ENCODE results near the gene RAB7B. TPM values are rescaled to one million over a fixed set of nuclear protein-coding genes. Genes with fewer than 3 reads are reported as not detected.
A peak's percentile ranks its signal among the peaks of the same experiment; 100 is the strongest.
"Not testable (repeated sequence)": the region's sequence is repeated elsewhere in the genome, so short reads cannot be mapped to it uniquely, and the experiment has no call there.

Gene RAB7B
- under 1 TPM; 0.29 to 0.48 TPM for total RNA-seq
- not detected for polyA plus RNA-seq

- Histone ChIP-seq H3K4me3 (ENCODE audit: low read length) (no peak within 1 kb of the TSS), H3K27me3 (ENCODE audit: insufficient read depth, low read length, poor library complexity, severe bottlenecking) (no peaks in the 10 kb centered on the region), H3K4me1 (ENCODE audit: insufficient read depth, low read length) (no peaks in the 10 kb centered on the region), H3K36me3 (ENCODE audit: insufficient read depth, low read length) (no peaks in the 10 kb centered on the region), H3K9me3 (ENCODE audit: low read length) (no peaks in the 10 kb centered on the region), H3K27ac (ENCODE audit: low read depth, low read length) (no peak within 1 kb of the TSS)
- Mint-ChIP-seq H3K4me3 (no peak within 1 kb of the TSS), H3K27ac (no peak within 1 kb of the TSS), H3K27me3 (peaks cover 9 to 18% of the 10 kb centered on the region in 2 donors), H3K36me3 (no peaks in the 10 kb centered on the region), H3K4me1 (no peaks in the 10 kb centered on the region), H3K9me3 (no peaks in the 10 kb centered on the region)
- DNase-seq: no peak
- POLR2A ChIA-PET: no interaction called here
- CTCF ChIA-PET: interaction anchor here (1.0 kb wide), 1 partner anchor 212 kb away, joined by 3 read pairs; no protein-coding TSS in a partner anchor
These were observed at the start of gene RAB7B for GRCh38 chr1:206002871-206003801. TSS of gene RAB7B (minus strand) at chr1:206003395. CDS start at chr1:205994135, 9,260 bp downstream.

GRCh38 chr1:206052231-206052865 lies 49.2 kb upstream of the RAB7B start:
- peaks cover 4 to 12% of the 10 kb centered on the region in 2 donors for H3K27me3 Mint-ChIP-seq
- H3K36me3 ChIP-seq (ENCODE audit: insufficient read depth, low read length); H3K9me3 ChIP-seq (ENCODE audit: low read length); H3K27ac ChIP-seq (ENCODE audit: low read depth, low read length); CTCF ChIA-PET; POLR2A ChIA-PET; H3K4me3 Mint-ChIP-seq; H3K4me1 ChIP-seq (ENCODE audit: insufficient read depth, low read length); H3K27me3 ChIP-seq (ENCODE audit: insufficient read depth, low read length, poor library complexity, severe bottlenecking); H3K4me3 ChIP-seq (ENCODE audit: low read length); H3K9me3 Mint-ChIP-seq; DNase-seq; H3K27ac Mint-ChIP-seq; H3K36me3 Mint-ChIP-seq: not testable (repeated sequence)
- H3K4me1 Mint-ChIP-seq: peaks cover 7 to 23% (median 12%) of the 10 kb centered on the region in 3 donors

GRCh38 chr1:206050655-206051235 lies 47.5 kb upstream of the RAB7B start:
- H3K4me1 Mint-ChIP-seq: peaks cover 7 to 23% (median 12%) of the 10 kb centered on the region in 3 donors
- POLR2A ChIA-PET: no interaction called here
- H3K27ac Mint-ChIP-seq: peak overlapping the region in 3 of 8 donors; percentile 30 to 78 (median 35)
- CTCF ChIA-PET: no interaction called here
- Histone ChIP-seq H3K27ac (ENCODE audit: low read depth, low read length) (no peak overlapping the region), H3K27me3 (ENCODE audit: insufficient read depth, low read length, poor library complexity, severe bottlenecking) (no peaks in the 10 kb centered on the region), H3K9me3 (ENCODE audit: low read length) (no peaks in the 10 kb centered on the region), H3K4me3 (ENCODE audit: low read length) (no peak overlapping the region), H3K4me1 (ENCODE audit: insufficient read depth, low read length) (no peaks in the 10 kb centered on the region), H3K36me3 (ENCODE audit: insufficient read depth, low read length) (no peaks in the 10 kb centered on the region)
- H3K36me3 Mint-ChIP-seq: no peaks in the 10 kb centered on the region
- peaks cover 4 to 15% of the 10 kb centered on the region in 2 donors for H3K27me3 Mint-ChIP-seq
- peak in 1 of 5 donors; percentile 19 for DNase-seq
- H3K9me3 Mint-ChIP-seq: no peaks in the 10 kb centered on the region
- H3K4me3 Mint-ChIP-seq: no peak overlapping the region

- Histone ChIP-seq H3K4me1 (ENCODE audit: insufficient read depth, low read length) (no peaks in the 10 kb centered on the region), H3K9me3 (ENCODE audit: low read length) (no peaks in the 10 kb centered on the region), H3K27me3 (ENCODE audit: insufficient read depth, low read length, poor library complexity, severe bottlenecking) (no peaks in the 10 kb centered on the region), H3K4me3 (ENCODE audit: low read length) (no peak overlapping the region), H3K36me3 (ENCODE audit: insufficient read depth, low read length) (no peaks in the 10 kb centered on the region), H3K27ac (ENCODE audit: low read depth, low read length) (no peak overlapping the region)
- ChIA-PET POLR2A (no interaction called here), CTCF (no interaction called here)
- no peak overlapping the region for H3K4me3 Mint-ChIP-seq
- DNase-seq: no peak
- H3K27me3 Mint-ChIP-seq: peaks cover 4 to 15% of the 10 kb centered on the region in 2 donors
- H3K27ac Mint-ChIP-seq: no peak overlapping the region
- H3K4me1 Mint-ChIP-seq: peaks cover 7 to 23% (median 12%) of the 10 kb centered on the region in 3 donors
- H3K36me3 Mint-ChIP-seq: no peaks in the 10 kb centered on the region
- no peaks in the 10 kb centered on the region for H3K9me3 Mint-ChIP-seq
These were observed 46.9 kb upstream of the RAB7B start for GRCh38 chr1:206049919-206050600.

- ChIA-PET CTCF (no interaction called here), POLR2A (no interaction called here)
- no peaks in the 10 kb centered on the region for H3K9me3 Mint-ChIP-seq
- no peaks in the 10 kb centered on the region for H3K36me3 Mint-ChIP-seq
- no peak overlapping the region for H3K27ac Mint-ChIP-seq
- H3K4me1 Mint-ChIP-seq: peaks cover 7 to 23% (median 12%) of the 10 kb centered on the region in 3 donors
- no peak overlapping the region for H3K4me3 Mint-ChIP-seq
- Histone ChIP-seq H3K4me3 (ENCODE audit: low read length) (no peak overlapping the region), H3K27me3 (ENCODE audit: insufficient read depth, low read length, poor library complexity, severe bottlenecking) (no peaks in the 10 kb centered on the region), H3K27ac (ENCODE audit: low read depth, low read length) (no peak overlapping the region), H3K4me1 (ENCODE audit: insufficient read depth, low read length) (no peaks in the 10 kb centered on the region), H3K36me3 (ENCODE audit: insufficient read depth, low read length) (no peaks in the 10 kb centered on the region), H3K9me3 (ENCODE audit: low read length) (no peaks in the 10 kb centered on the region)
- DNase-seq: no peak
- peaks cover 4 to 15% of the 10 kb centered on the region in 2 donors for H3K27me3 Mint-ChIP-seq
These were observed 46.1 kb upstream of the RAB7B start for GRCh38 chr1:206049293-206049692.

- H3K27ac Mint-ChIP-seq: no peak overlapping the region
- no peaks in the 10 kb centered on the region for H3K4me1 ChIP-seq (ENCODE audit: insufficient read depth, low read length)
- H3K9me3 Mint-ChIP-seq: no peaks in the 10 kb centered on the region
- H3K4me3 Mint-ChIP-seq: no peak overlapping the region
- no peaks in the 10 kb centered on the region for H3K27me3 ChIP-seq (ENCODE audit: insufficient read depth, low read length, poor library complexity, severe bottlenecking)
- no peak overlapping the region for H3K4me3 ChIP-seq (ENCODE audit: low read length)
- DNase-seq: no peak
- ChIA-PET CTCF (no interaction called here), POLR2A (no interaction called here)
- H3K9me3 ChIP-seq (ENCODE audit: low read length): no peaks in the 10 kb centered on the region
- no peaks in the 10 kb centered on the region for H3K36me3 Mint-ChIP-seq
- H3K27ac ChIP-seq (ENCODE audit: low read depth, low read length): no peak overlapping the region
- no peaks in the 10 kb centered on the region for H3K36me3 ChIP-seq (ENCODE audit: insufficient read depth, low read length)
- H3K27me3 Mint-ChIP-seq: peaks cover 4 to 15% of the 10 kb centered on the region in 2 donors
- H3K4me1 Mint-ChIP-seq: peaks cover 7 to 23% (median 12%) of the 10 kb centered on the region in 3 donors
These were observed 45.4 kb upstream of the RAB7B start for GRCh38 chr1:206048582-206048981.

GRCh38 chr1:206047271-206047670 lies 44.1 kb upstream of the RAB7B start:
- POLR2A ChIA-PET: no interaction called here
- no peaks in the 10 kb centered on the region for H3K4me1 ChIP-seq (ENCODE audit: insufficient read depth, low read length)

More at GRCh38 chr1:206047271-206047670, 44.1 kb upstream of the RAB7B start:
- no peaks in the 10 kb centered on the region for H3K36me3 Mint-ChIP-seq
- DNase-seq: no peak
- CTCF ChIA-PET: no interaction called here
- Histone ChIP-seq H3K9me3 (ENCODE audit: low read length) (no peaks in the 10 kb centered on the region), H3K27ac (ENCODE audit: low read depth, low read length) (no peak overlapping the region), H3K4me3 (ENCODE audit: low read length) (no peak overlapping the region), H3K27me3 (ENCODE audit: insufficient read depth, low read length, poor library complexity, severe bottlenecking) (no peaks in the 10 kb centered on the region), H3K36me3 (ENCODE audit: insufficient read depth, low read length) (no peaks in the 10 kb centered on the region)
- peaks cover 4 to 17% (median 7%) of the 10 kb centered on the region in 3 donors for H3K4me1 Mint-ChIP-seq
- H3K27ac Mint-ChIP-seq: no peak overlapping the region
- no peak overlapping the region for H3K4me3 Mint-ChIP-seq
- no peaks in the 10 kb centered on the region for H3K9me3 Mint-ChIP-seq
- peaks cover 4 to 19% of the 10 kb centered on the region in 2 donors for H3K27me3 Mint-ChIP-seq
